Colonic mucosa (tissue), 4 donors: ENCODE measurements around the gene HECTD4. TPM values are rescaled to one million over a fixed set of nuclear protein-coding genes. Genes with fewer than 3 reads are reported as not detected.

Source experiments
- DNase-seq: peaks from one replicate; pipeline ENCODE4 v3.0.0-alpha.2; 2020
- H3K27ac ChIP-seq: fragments of 200-600 bp; one replicate; pipeline ENCODE4 v1.8.0; 2021
- H3K27me3 ChIP-seq: fragments of 200-600 bp; one replicate; pipeline ENCODE4 v1.8.0; 2021
- H3K36me3 ChIP-seq: fragments of 200-600 bp; one replicate; pipeline ENCODE4 v1.8.0; 2021
- H3K4me1 ChIP-seq: fragments of 200-600 bp; one replicate; pipeline ENCODE4 v1.8.0; 2021; ENCODE audit warnings: mild to moderate bottlenecking
- H3K4me3 ChIP-seq: fragments of 200-600 bp; one replicate; pipeline ENCODE4 v1.8.0; 2021
- H3K9ac ChIP-seq, 2 donors: one replicate each; pipeline ENCODE4 v1.7.0; 2013; ENCODE audit warnings: control low read depth in 2 of 2, low read depth in 2 of 2, low read length in 2 of 2
- H3K9me3 ChIP-seq: fragments of 200-600 bp; one replicate; pipeline ENCODE4 v1.8.0; 2021
- CTCF ChIP-seq: fragments of 200-600 bp; IDR thresholded peaks from one replicate; pipeline ENCODE4 v1.8.0; 2022; ENCODE audit warnings: antibody characterized with exemption, mild to moderate bottlenecking
- intact Hi-C: fragments of 100-400 bp; cut with DNase I; formaldehyde crosslinking; loops from one replicate; pipeline ENCODE4 v1.14.1; 2022
- total RNA-seq, 2 donors: library from RNA; stranded (reverse); fragmentation: NEBNext Ultra II Directional in 1 of 2; extraction: Animal tissue kit (Norgen Biotek cat#: 25700) in 1 of 2; gene quantifications; one replicate each; pipeline ENCODE4 v1.2.1, GENCODE V29; 2021
- donor health status: healthy.
- donor health status: DM: no; HTN: no; CAD: no.
- donor health status: DM: no; HTN: no; CAD: no.

Gene HECTD4
- total RNA-seq, 2 donors from 2014 or later = 39.6 to 41.7 TPM

GRCh38 chr12:112241176-112241575, 141.1 kb downstream of the HECTD4 start:
- Histone ChIP-seq H3K9me3 (no peaks in the 10 kb centered on the region), H3K4me3 (no peak overlapping the region), H3K36me3 (peaks cover 21% of the 10 kb centered on the region), H3K9ac (no peak overlapping the region), H3K4me1 (no peaks in the 10 kb centered on the region), H3K27ac (no peak overlapping the region), H3K27me3 (no peaks in the 10 kb centered on the region)
- DNase-seq = no peak
- TF ChIP-seq CTCF = no peak
- intact Hi-C loops = no loop called here

- TF ChIP-seq CTCF = no peak
- peaks cover 11% of the 10 kb centered on the region for H3K36me3 ChIP-seq
- no peak overlapping the region for H3K27ac ChIP-seq
- no peaks in the 10 kb centered on the region for H3K9me3 ChIP-seq
- H3K9ac ChIP-seq = no peak overlapping the region
- no peak overlapping the region for H3K4me3 ChIP-seq
- H3K4me1 ChIP-seq = no peaks in the 10 kb centered on the region
- no peaks in the 10 kb centered on the region for H3K27me3 ChIP-seq
- no peak for DNase-seq
- intact Hi-C loops = no loop called here
Measured at GRCh38 chr12:112239881-112240280, 142.3 kb downstream of the HECTD4 start.

GRCh38 chr12:112239020-112239419, 143.2 kb downstream of the HECTD4 start:
- Histone ChIP-seq H3K36me3 (peaks cover 14% of the 10 kb centered on the region), H3K9me3 (no peaks in the 10 kb centered on the region), H3K9ac (no peak overlapping the region), H3K27ac (no peak overlapping the region), H3K4me1 (no peaks in the 10 kb centered on the region), H3K27me3 (no peaks in the 10 kb centered on the region), H3K4me3 (no peak overlapping the region)
- intact Hi-C loops = no loop called here
- DNase-seq = no peak
- no peak for TF ChIP-seq CTCF

GRCh38 chr12:112238441-112238840, 143.8 kb downstream of the HECTD4 start:
- no peak for TF ChIP-seq CTCF
- H3K36me3 ChIP-seq = peaks cover 13% of the 10 kb centered on the region

GRCh38 chr12:112236786-112237185, 145.4 kb downstream of the HECTD4 start:
- Histone ChIP-seq H3K9ac (no peak overlapping the region), H3K4me1 (no peaks in the 10 kb centered on the region), H3K36me3 (peaks cover 10% of the 10 kb centered on the region), H3K27me3 (no peaks in the 10 kb centered on the region), H3K27ac (no peak overlapping the region), H3K9me3 (no peaks in the 10 kb centered on the region), H3K4me3 (no peak overlapping the region)
- intact Hi-C loops = no loop called here
- TF ChIP-seq CTCF = no peak
- DNase-seq = no peak

More at GRCh38 chr12:112238441-112238840, 143.8 kb downstream of the HECTD4 start:
- Histone ChIP-seq H3K4me3 (no peak overlapping the region), H3K27me3 (no peaks in the 10 kb centered on the region), H3K27ac (no peak overlapping the region), H3K9me3 (no peaks in the 10 kb centered on the region), H3K4me1 (no peaks in the 10 kb centered on the region), H3K9ac (no peak overlapping the region)
- intact Hi-C loops = no loop called here
- no peak for DNase-seq

GRCh38 chr12:112236386-112236785, 145.8 kb downstream of the HECTD4 start:
- TF ChIP-seq CTCF = no peak
- Histone ChIP-seq H3K4me3 (no peak overlapping the region), H3K9me3 (no peaks in the 10 kb centered on the region), H3K27me3 (no peaks in the 10 kb centered on the region), H3K36me3 (peaks cover 12% of the 10 kb centered on the region), H3K27ac (no peak overlapping the region), H3K9ac (no peak overlapping the region), H3K4me1 (no peaks in the 10 kb centered on the region)
- intact Hi-C loops = no loop called here
- DNase-seq = no peak
